Thyroid gland (tissue), 4 donors: Measurements from ENCODE around the gene CSTF2T.

Source experiments
- CTCF ChIP-seq, 6 experiments: fragments of 200-600 bp in 3 of 6; fragments of 450-650 bp in 3 of 6; sonication (generic) in 3 of 6; IDR thresholded peaks; one replicate each; pipeline ENCODE4 v1.5.1; 2016 to 2019; ENCODE audit warnings: antibody characterized with exemption in 6 of 6, mild to moderate bottlenecking in 2 of 6, inconsistent platforms in 1 of 6, moderate library complexity in 1 of 6
- POLR2A ChIP-seq, 2 donors: fragments of 450-650 bp; IDR thresholded peaks; one replicate each; pipeline ENCODE4 v1.6.1; 2017; ENCODE audit warnings: antibody characterized with exemption in 2 of 2, mild to moderate bottlenecking in 2 of 2, moderate library complexity in 1 of 2

GRCh38 chr10:51699475-51700227 is at the start of gene CSTF2T:
- no peak for TF ChIP-seq CTCF (IDR thresholded peaks at IDR 0.05)
- TF ChIP-seq POLR2A (IDR thresholded peaks at IDR 0.05) = peak in 1 of 2 donors; percentile 60
